ENCODE measurements around the gene PDE6C. TPM values are rescaled to one million over a fixed set of nuclear protein-coding genes. Genes with fewer than 3 reads are reported as not detected.

PDE6C gene
- total and polyA plus RNA-seq, 3 donors from 2014 or later = 0.09 TPM; not detected in 2

DNA sequence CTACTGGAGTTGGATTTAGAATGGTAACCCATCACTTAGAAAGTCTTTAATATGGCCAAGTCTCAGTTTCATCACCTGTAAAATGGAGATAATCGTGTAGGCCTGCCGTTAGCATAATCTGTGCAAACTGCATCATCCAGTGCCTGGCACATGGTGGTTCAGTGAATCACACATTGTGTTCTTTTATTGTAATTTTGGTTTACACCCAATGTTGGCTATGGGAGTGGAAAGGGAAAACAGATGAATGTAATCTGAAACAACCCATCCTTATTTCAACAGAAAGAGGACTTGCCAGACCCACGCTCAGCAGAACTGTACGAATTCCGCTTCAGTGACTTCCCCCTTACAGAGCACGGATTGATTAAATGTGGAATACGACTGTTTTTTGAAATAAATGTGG, 27.5 kb downstream of the PDE6C start:
- intact Hi-C loops (cut with DNase I; ENCODE audit: low total_unique reads) = no loop called here
- TF ChIP-seq POLR2A (IDR thresholded peaks at IDR 0.05) (no peak), CTCF (IDR thresholded peaks at IDR 0.05) (no peak)

GRCh38 chr10:93652857-93653256, 40.5 kb downstream of the PDE6C start:
- H3K36me3 ChIP-seq (ENCODE audit: low read depth, missing control alignments) = no peaks in the 10 kb centered on the region
- H3K4me1 ChIP-seq = no peaks in the 10 kb centered on the region
- no peaks in the 10 kb centered on the region for H3K9me3 ChIP-seq
- 88 to 100% methylated on average over 1 of the region's 1 CpG for WGBS, 2 donors
- DNase-seq = no peak
- H3K27me3 ChIP-seq = no peaks in the 10 kb centered on the region
- intact Hi-C loops (cut with DNase I; ENCODE audit: low total_unique reads) = no loop called here
- no peak overlapping the region for H3K27ac ChIP-seq
- H3K4me3 ChIP-seq = no peak overlapping the region
- TF ChIP-seq POLR2A (IDR thresholded peaks at IDR 0.05) (no peak), CTCF (IDR thresholded peaks at IDR 0.05) (no peak)

More for the DNA sequence above, 27.5 kb downstream of the PDE6C start:
- DNase-seq = no peak
- no peaks in the 10 kb centered on the region for H3K4me1 ChIP-seq
- no peak overlapping the region for H3K4me3 ChIP-seq
- no peaks in the 10 kb centered on the region for H3K27me3 ChIP-seq
- H3K9me3 ChIP-seq = no peaks in the 10 kb centered on the region
- no peak overlapping the region for H3K27ac ChIP-seq
- WGBS, 2 donors = 85 to 95% methylated on average over 7 of the region's 7 CpGs
- no peaks in the 10 kb centered on the region for H3K36me3 ChIP-seq (ENCODE audit: low read depth, missing control alignments)

DNA sequence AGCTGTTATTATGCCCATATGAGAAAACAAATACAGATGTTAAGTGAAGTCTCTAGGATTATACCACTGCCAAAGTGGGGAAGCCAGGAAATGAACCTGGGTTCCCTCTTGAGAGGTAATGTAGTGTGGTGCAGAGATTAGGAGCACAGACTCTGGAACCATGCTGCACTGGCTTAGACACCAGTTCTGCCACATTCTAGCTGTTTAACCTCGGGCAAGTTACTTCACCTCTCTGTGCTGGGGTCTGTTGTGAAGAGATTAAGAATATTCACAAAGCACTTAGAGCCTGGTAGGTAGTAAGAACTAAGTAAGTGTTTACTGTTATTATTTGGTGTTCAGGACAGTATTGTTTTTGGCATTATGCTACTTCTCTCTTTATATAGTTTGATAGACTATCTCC, 41.9 kb downstream of the PDE6C start:
- Histone ChIP-seq H3K27ac (no peak overlapping the region), H3K36me3 (ENCODE audit: low read depth, missing control alignments) (no peaks in the 10 kb centered on the region), H3K9me3 (no peaks in the 10 kb centered on the region), H3K4me1 (no peaks in the 10 kb centered on the region), H3K27me3 (no peaks in the 10 kb centered on the region), H3K4me3 (no peak overlapping the region)
- 89 to 97% methylated on average over 1 of the region's 1 CpG for WGBS, 2 donors
- intact Hi-C loops (cut with DNase I; ENCODE audit: low total_unique reads) = no loop called here
- no peak for TF ChIP-seq POLR2A (IDR thresholded peaks at IDR 0.05)
- no peak for TF ChIP-seq CTCF (IDR thresholded peaks at IDR 0.05)
- DNase-seq = no peak

- H3K36me3 ChIP-seq (ENCODE audit: low read depth, missing control alignments) = no peaks in the 10 kb centered on the region
- H3K27ac ChIP-seq = no peak overlapping the region
- no peak for TF ChIP-seq POLR2A (IDR thresholded peaks at IDR 0.05)
- no peak for TF ChIP-seq CTCF (IDR thresholded peaks at IDR 0.05)
- intact Hi-C loops (cut with DNase I; ENCODE audit: low total_unique reads) = no loop called here
- H3K4me1 ChIP-seq = no peaks in the 10 kb centered on the region
- H3K27me3 ChIP-seq = no peaks in the 10 kb centered on the region
- H3K4me3 ChIP-seq = no peak overlapping the region
- no peak for DNase-seq
- H3K9me3 ChIP-seq = no peaks in the 10 kb centered on the region
- WGBS, 2 donors = 86 to 91% methylated on average over 1 of the region's 1 CpG
Observed at GRCh38 chr10:93656155-93656554, 43.8 kb downstream of the PDE6C start.

GRCh38 chr10:93657757-93658156, 45.4 kb downstream of the PDE6C start:
- Histone ChIP-seq H3K9me3 (no peaks in the 10 kb centered on the region), H3K4me1 (no peaks in the 10 kb centered on the region), H3K4me3 (no peak overlapping the region), H3K36me3 (ENCODE audit: low read depth, missing control alignments) (no peaks in the 10 kb centered on the region), H3K27ac (no peak overlapping the region), H3K27me3 (no peaks in the 10 kb centered on the region)
- TF ChIP-seq POLR2A (IDR thresholded peaks at IDR 0.05) (no peak), CTCF (IDR thresholded peaks at IDR 0.05) (no peak)
- intact Hi-C loops (cut with DNase I; ENCODE audit: low total_unique reads) = no loop called here
- 19 to 63% methylated on average over 1 of the region's 1 CpG for WGBS, 2 donors
- DNase-seq = no peak
